ENCODE measurements around the gene STXBP2.

Gene STXBP2

DNA sequence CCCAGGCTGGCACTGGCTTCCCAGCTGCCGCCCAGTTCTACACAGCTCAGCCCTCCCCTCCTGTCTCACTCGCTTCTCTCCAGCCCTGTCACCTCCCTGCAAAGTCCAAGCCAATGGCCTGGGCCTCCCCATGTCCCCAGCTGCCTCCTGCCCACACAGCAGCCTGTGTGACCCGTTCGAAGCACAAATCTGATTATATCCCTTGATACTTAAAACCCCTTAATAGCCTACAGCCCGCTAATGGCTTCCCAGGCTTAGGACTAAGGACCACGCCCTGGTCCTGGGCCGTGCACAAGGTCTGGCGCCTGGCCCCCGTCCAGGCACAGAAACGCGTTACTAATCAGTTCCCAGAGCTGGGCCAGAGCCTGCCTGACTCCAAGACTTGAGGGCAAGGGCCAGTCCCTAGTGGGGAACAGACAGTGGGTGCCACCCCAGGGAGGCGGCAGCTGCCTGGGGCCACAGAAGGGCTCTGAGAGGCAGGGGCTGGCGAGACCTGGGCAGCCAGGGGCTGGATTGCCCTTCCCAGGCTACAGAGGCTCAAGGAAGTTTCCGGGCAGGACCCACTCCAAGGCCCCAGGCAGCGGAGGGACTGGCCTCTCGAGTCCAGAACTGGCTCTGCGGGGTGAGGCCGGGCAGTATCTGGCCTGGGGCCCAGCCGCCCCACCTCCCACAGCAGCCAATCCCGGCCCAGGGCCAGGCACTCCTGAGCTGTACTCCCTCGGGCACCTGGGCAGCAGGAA, 18.0 kb upstream of the STXBP2 start:
- no peaks in the 10 kb centered on the region for H3K4me1 ChIP-seq (ENCODE audit: low read length)
- H3K27me3 ChIP-seq (replicated peaks; ENCODE audit: insufficient read depth, low read length): peaks cover 4% of the 10 kb centered on the region; the same call in 1 of the 2 replicates
- H3K9me2 ChIP-seq (replicated peaks; ENCODE audit: insufficient read depth, low read length): no peaks in the 10 kb centered on the region
- no peak overlapping the region for H3K4me2 ChIP-seq (ENCODE audit: low read depth, low read length)
- 0 out of 2 replicates have a peak, but pooled peaks cover 6% of the 10 kb centered on the region for H3K36me3 ChIP-seq (replicated peaks; ENCODE audit: insufficient read depth, low read length)
- no peak for DNase-seq
- H3K9me3 ChIP-seq (replicated peaks; ENCODE audit: insufficient read depth, low read length): no peaks in the 10 kb centered on the region
- H2AFZ ChIP-seq (ENCODE audit: low read length): no peak overlapping the region
- no peaks in the 10 kb centered on the region for H3K79me2 ChIP-seq (ENCODE audit: low read length)
- H3F3A ChIP-seq (ENCODE audit: insufficient read depth, low read length): no peaks in the 10 kb centered on the region
- H4K20me1 ChIP-seq (ENCODE audit: insufficient read depth, low read length): no peaks in the 10 kb centered on the region
- H3K9ac ChIP-seq (ENCODE audit: low read length): no peak overlapping the region
- no peak overlapping the region for H3K4me3 ChIP-seq (ENCODE audit: low read length)
- no peak overlapping the region for H3K27ac ChIP-seq (ENCODE audit: low read length)
- TF ChIP-seq, protein P1, sequence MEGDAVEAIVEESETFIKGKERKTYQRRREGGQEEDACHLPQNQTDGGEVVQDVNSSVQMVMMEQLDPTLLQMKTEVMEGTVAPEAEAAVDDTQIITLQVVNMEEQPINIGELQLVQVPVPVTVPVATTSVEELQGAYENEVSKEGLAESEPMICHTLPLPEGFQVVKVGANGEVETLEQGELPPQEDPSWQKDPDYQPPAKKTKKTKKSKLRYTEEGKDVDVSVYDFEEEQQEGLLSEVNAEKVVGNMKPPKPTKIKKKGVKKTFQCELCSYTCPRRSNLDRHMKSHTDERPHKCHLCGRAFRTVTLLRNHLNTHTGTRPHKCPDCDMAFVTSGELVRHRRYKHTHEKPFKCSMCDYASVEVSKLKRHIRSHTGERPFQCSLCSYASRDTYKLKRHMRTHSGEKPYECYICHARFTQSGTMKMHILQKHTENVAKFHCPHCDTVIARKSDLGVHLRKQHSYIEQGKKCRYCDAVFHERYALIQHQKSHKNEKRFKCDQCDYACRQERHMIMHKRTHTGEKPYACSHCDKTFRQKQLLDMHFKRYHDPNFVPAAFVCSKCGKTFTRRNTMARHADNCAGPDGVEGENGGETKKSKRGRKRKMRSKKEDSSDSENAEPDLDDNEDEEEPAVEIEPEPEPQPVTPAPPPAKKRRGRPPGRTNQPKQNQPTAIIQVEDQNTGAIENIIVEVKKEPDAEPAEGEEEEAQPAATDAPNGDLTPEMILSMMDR (IDR thresholded peaks at IDR 0.05; ENCODE audit: low read length): no peak
- TF ChIP-seq EZH2phosphoT487 (IDR thresholded peaks at IDR 0.05; ENCODE audit: low read length) (no peak), EZH2 (optimal IDR thresholded peaks at IDR 0.05; ENCODE audit: low read depth, low read length) (no peak)

DNA sequence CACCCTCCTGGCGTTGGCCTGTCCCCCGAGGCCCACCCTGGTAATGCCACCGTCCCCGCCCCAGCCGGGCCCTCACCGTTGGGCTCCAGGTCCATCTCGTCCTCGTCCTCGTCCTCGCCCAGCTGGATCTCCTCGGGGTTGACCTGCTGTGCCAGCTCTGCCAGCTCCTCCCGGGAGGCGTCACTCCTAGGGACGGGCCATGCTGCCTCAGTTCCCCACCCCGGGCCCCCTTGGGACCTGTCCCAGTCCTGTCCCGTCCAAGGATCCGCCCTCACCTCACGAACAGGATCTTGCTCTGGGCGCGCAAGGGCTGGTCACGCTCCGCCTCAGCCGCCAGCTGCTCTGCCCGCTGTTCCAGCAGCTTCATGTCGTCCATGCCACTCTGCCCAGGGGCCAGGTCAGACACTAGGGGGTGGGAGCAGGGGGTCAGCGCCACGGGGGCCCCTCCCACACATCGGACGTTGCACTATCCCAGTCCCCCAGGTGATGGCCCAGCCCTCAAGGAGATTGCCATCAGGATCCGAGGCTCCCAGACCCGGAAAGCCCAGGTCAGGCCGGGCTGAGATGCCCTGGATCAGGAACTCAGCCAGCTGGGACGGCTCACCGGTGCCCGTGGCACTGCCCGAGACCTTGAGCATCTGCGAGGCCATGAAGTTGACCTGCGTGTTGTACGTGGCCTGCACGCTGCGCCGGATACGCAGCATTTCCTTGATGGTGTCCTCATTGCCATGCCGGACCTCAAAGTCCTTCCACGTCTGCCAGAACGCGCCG, 17.1 kb upstream of the STXBP2 start:
- 0 out of 2 replicates have a peak, but pooled peaks cover 6% of the 10 kb centered on the region for H3K36me3 ChIP-seq (replicated peaks; ENCODE audit: insufficient read depth, low read length)
- peaks cover under 1% of the 10 kb centered on the region; the same call in 1 of the 2 replicates for H3K27me3 ChIP-seq (replicated peaks; ENCODE audit: insufficient read depth, low read length)
- H3K9ac ChIP-seq (ENCODE audit: low read length): no peak overlapping the region
- DNase-seq: no peak
- H3F3A ChIP-seq (ENCODE audit: insufficient read depth, low read length): no peaks in the 10 kb centered on the region
- H3K79me2 ChIP-seq (ENCODE audit: low read length): 0 out of 2 replicates have a peak, but pooled peaks cover under 1% of the 10 kb centered on the region
- H2AFZ ChIP-seq (ENCODE audit: low read length): no peak overlapping the region
- no peaks in the 10 kb centered on the region for H3K4me1 ChIP-seq (ENCODE audit: low read length)
- no peaks in the 10 kb centered on the region for H4K20me1 ChIP-seq (ENCODE audit: insufficient read depth, low read length)
- no peaks in the 10 kb centered on the region for H3K9me3 ChIP-seq (replicated peaks; ENCODE audit: insufficient read depth, low read length)
- H3K4me3 ChIP-seq (ENCODE audit: low read length): no peak overlapping the region
- TF ChIP-seq EZH2 (optimal IDR thresholded peaks at IDR 0.05; ENCODE audit: low read depth, low read length): no peak
- no peak for TF ChIP-seq EZH2phosphoT487 (IDR thresholded peaks at IDR 0.05; ENCODE audit: low read length)
- TF ChIP-seq, protein P1 (IDR thresholded peaks at IDR 0.05; ENCODE audit: low read length): no peak
- no peak overlapping the region for H3K4me2 ChIP-seq (ENCODE audit: low read depth, low read length)
- H3K27ac ChIP-seq (ENCODE audit: low read length): no peak overlapping the region
- H3K9me2 ChIP-seq (replicated peaks; ENCODE audit: insufficient read depth, low read length): no peaks in the 10 kb centered on the region

DNA sequence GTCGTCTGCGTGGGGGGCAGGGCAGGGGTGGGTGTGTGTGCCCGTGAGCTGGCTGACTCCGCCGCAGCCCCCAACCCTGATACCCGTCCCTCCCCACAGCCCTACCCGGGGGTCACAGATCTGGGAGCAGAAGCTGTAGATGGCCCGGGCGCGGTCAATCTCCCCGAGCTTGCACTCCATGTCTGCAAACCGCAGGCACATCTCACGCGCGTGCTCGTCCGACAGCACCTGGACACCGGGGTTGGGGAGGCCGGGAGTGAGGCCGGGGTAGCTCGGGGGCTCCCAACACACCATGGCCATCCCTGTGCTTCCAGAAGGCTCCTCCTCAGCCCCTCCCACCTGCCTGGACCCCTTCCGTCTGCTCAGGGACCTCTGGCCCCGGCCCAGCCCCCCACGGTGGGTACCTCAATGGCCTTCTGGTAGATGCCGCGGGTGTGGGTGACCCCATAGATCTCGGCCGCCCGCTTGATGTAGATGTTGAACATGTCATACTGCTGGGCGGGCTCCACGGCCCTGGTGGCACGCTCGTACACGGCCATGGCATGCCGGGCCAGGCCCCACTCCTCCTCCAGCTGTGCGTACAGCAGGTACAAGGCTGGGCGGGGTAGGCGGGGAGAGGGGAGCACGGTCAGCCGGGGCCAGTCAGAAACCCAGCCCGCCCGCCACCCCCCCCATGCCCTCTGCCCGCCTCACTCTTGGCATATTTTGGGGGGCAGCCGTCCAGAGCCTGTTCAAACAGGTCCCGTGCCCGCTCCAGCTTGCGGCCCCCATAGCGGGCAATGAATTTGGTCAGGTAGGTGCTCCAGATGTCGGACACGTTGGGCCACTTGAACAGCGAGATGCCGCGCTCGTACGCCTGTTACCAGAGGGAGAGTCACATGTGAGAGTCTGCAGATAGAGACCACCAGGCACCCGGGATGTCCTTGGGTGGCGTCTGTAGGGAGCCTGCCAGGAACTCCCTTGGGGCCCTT, 16.2 kb upstream of the STXBP2 start:
- Histone ChIP-seq H3K4me1 (ENCODE audit: low read length) (no peaks in the 10 kb centered on the region), H3K27ac (ENCODE audit: low read length) (no peak overlapping the region)

More for the DNA sequence above, 16.2 kb upstream of the STXBP2 start:
- Histone ChIP-seq H3K9me2 (replicated peaks; ENCODE audit: insufficient read depth, low read length) (no peaks in the 10 kb centered on the region), H3K4me3 (ENCODE audit: low read length) (no peak overlapping the region), H3K9ac (ENCODE audit: low read length) (no peak overlapping the region), H3K27me3 (replicated peaks; ENCODE audit: insufficient read depth, low read length) (no peaks in the 10 kb centered on the region), H3K36me3 (replicated peaks; ENCODE audit: insufficient read depth, low read length) (peaks cover 6% of the 10 kb centered on the region; the same call in 1 of the 2 replicates), H3K9me3 (replicated peaks; ENCODE audit: insufficient read depth, low read length) (no peaks in the 10 kb centered on the region), H4K20me1 (ENCODE audit: insufficient read depth, low read length) (no peaks in the 10 kb centered on the region), H3K4me2 (ENCODE audit: low read depth, low read length) (no peak overlapping the region), H2AFZ (ENCODE audit: low read length) (no peak overlapping the region), H3K79me2 (ENCODE audit: low read length) (0 out of 2 replicates have a peak, but pooled peaks cover 5% of the 10 kb centered on the region), H3F3A (ENCODE audit: insufficient read depth, low read length) (no peaks in the 10 kb centered on the region)
- no peak for DNase-seq
- TF ChIP-seq, protein P1 (IDR thresholded peaks at IDR 0.05; ENCODE audit: low read length): no peak
- TF ChIP-seq EZH2phosphoT487 (IDR thresholded peaks at IDR 0.05; ENCODE audit: low read length) (no peak), EZH2 (optimal IDR thresholded peaks at IDR 0.05; ENCODE audit: low read depth, low read length) (no peak)

All from MM.1S (cell line).